GM18505 (cell line): ENCODE data around the gene KCNQ1OT1.

Experiments used
- ATAC-seq: cut with Tn5 transposase; IDR thresholded peaks from one replicate; pipeline ENCODE4 v1.9.1; 2021; ENCODE audit not compliant: unreplicated experiment
- POLR2A ChIP-seq: IDR thresholded peaks from 4 replicates; pipeline ENCODE4 v1.6.1; 2011; ENCODE audit warnings: borderline replicate concordance; ENCODE audit not compliant: insufficient read depth, insufficient read length; ENCODE audit errors: extremely low read depth

KCNQ1OT1 gene

GRCh38 chr11:2693271-2694261, 6.2 kb downstream of the KCNQ1OT1 start:
- ATAC-seq, result no peak
- no peak for TF ChIP-seq POLR2A

GRCh38 chr11:2691991-2692875, 7.6 kb downstream of the KCNQ1OT1 start:
- no peak for ATAC-seq

GRCh38 chr11:2691355-2691761, 8.4 kb downstream of the KCNQ1OT1 start:
- ATAC-seq, result no peak
- no peak for TF ChIP-seq POLR2A

More at GRCh38 chr11:2691991-2692875, 7.6 kb downstream of the KCNQ1OT1 start:
- TF ChIP-seq POLR2A, result no peak

- no peak for ATAC-seq
- no peak for TF ChIP-seq POLR2A
Observed at GRCh38 chr11:2690596-2691354, 9.0 kb downstream of the KCNQ1OT1 start.

- no peak for ATAC-seq
Observed at GRCh38 chr11:2689651-2690575, 9.9 kb downstream of the KCNQ1OT1 start.

GRCh38 chr11:2688381-2689231, 11.2 kb downstream of the KCNQ1OT1 start:
- TF ChIP-seq POLR2A, result no peak

More at GRCh38 chr11:2689651-2690575, 9.9 kb downstream of the KCNQ1OT1 start:
- no peak for TF ChIP-seq POLR2A

GRCh38 chr11:2687782-2688191, 12.0 kb downstream of the KCNQ1OT1 start:
- no peak for ATAC-seq
- no peak for TF ChIP-seq POLR2A

More at GRCh38 chr11:2688381-2689231, 11.2 kb downstream of the KCNQ1OT1 start:
- no peak for ATAC-seq

- no peak for ATAC-seq
- no peak for TF ChIP-seq POLR2A
Observed at GRCh38 chr11:2687223-2687530, 12.6 kb downstream of the KCNQ1OT1 start.

- TF ChIP-seq POLR2A, result no peak
- ATAC-seq, result no peak
Observed at GRCh38 chr11:2686360-2687222, 13.2 kb downstream of the KCNQ1OT1 start.
